ENCODE measurements around the gene CMTM8.

The CMTM8 gene

GRCh38 chr3:32197991-32198390, 40.5 kb upstream of the CMTM8 start:
- no peak for DNase-seq
- no peaks in the 10 kb centered on the region for H3K27me3 ChIP-seq (replicated peaks)
- no peak for TF ChIP-seq CTCF (IDR thresholded peaks at IDR 0.05; ENCODE audit: low read depth, low read length, missing control alignments)
- no peak overlapping the region for H3K27ac ChIP-seq
- in situ Hi-C loops (cut with HindIII; ENCODE audit: low pct_ligation_motif_present, low sequenced_read_pairs) = no loop called here
- H3K36me3 ChIP-seq (replicated peaks) = no peaks in the 10 kb centered on the region
- H3K4me3 ChIP-seq (ENCODE audit: low read depth, low read length) = no peak overlapping the region

- no peak for TF ChIP-seq CTCF (IDR thresholded peaks at IDR 0.05; ENCODE audit: low read depth, low read length, missing control alignments)
- no peak for DNase-seq
- H3K36me3 ChIP-seq (replicated peaks) = no peaks in the 10 kb centered on the region
- no peaks in the 10 kb centered on the region for H3K27me3 ChIP-seq (replicated peaks)
- H3K27ac ChIP-seq = no peak overlapping the region
- no peak overlapping the region for H3K4me3 ChIP-seq (ENCODE audit: low read depth, low read length)
- in situ Hi-C loops (cut with HindIII; ENCODE audit: low pct_ligation_motif_present, low sequenced_read_pairs) = no loop called here
These were observed 39.8 kb upstream of the CMTM8 start for GRCh38 chr3:32198714-32199113.

- Histone ChIP-seq H3K36me3 (replicated peaks) (no peaks in the 10 kb centered on the region), H3K27me3 (replicated peaks) (no peaks in the 10 kb centered on the region), H3K4me3 (ENCODE audit: low read depth, low read length) (no peak overlapping the region), H3K27ac (no peak overlapping the region)
- no peak for TF ChIP-seq CTCF (IDR thresholded peaks at IDR 0.05; ENCODE audit: low read depth, low read length, missing control alignments)
- in situ Hi-C loops (cut with HindIII; ENCODE audit: low pct_ligation_motif_present, low sequenced_read_pairs) = no loop called here
- DNase-seq = peak; percentile 9
These were observed 38.0 kb upstream of the CMTM8 start for GRCh38 chr3:32200490-32200889.

DNA sequence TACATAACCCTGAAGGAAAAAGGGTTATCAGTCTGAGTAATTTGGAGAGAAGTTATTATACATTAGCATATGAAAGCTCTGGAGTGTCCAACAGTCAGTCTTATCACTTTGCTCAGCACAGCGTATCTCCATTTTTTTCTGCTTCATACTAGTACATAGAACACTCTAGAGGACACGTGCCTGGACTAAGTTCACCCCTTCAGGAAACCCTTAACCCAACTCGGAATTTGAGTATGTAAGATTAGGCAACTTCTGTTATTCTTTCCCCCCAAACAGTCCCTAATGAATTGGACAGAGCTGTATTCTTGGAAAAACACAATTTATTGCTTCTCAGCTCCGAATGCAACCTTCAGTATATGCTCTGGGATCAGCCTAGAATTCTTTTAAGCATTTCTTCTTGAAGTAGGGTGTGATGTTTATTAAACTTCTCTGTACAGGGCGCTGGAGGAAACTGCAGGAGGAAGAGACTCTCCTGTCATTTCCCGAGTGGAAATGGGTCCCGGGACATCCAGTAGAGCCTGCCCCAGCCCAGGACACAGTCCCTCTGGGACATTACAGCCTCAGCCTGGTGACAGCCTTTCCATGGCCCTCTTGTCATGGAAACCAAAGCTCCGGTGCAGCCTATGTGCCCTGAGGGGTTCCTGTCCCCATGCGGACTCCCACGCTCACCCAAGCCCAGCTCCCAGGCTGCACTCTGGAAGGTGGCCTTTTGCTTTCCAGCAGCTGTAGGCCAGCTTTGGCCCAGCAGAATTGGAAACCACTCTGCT, 37.3 kb upstream of the CMTM8 start:
- Histone ChIP-seq H3K36me3 (replicated peaks) (no peaks in the 10 kb centered on the region), H3K4me3 (ENCODE audit: low read depth, low read length) (no peak overlapping the region), H3K27ac (no peak overlapping the region), H3K27me3 (replicated peaks) (no peaks in the 10 kb centered on the region)
- DNase-seq = no peak
- TF ChIP-seq CTCF (IDR thresholded peaks at IDR 0.05; ENCODE audit: low read depth, low read length, missing control alignments) = no peak
- in situ Hi-C loops (cut with HindIII; ENCODE audit: low pct_ligation_motif_present, low sequenced_read_pairs) = no loop called here

- in situ Hi-C loops (cut with HindIII; ENCODE audit: low pct_ligation_motif_present, low sequenced_read_pairs) = no loop called here
- Histone ChIP-seq H3K27me3 (replicated peaks) (no peaks in the 10 kb centered on the region), H3K36me3 (replicated peaks) (no peaks in the 10 kb centered on the region), H3K27ac (no peak overlapping the region), H3K4me3 (ENCODE audit: low read depth, low read length) (no peak overlapping the region)
- no peak for TF ChIP-seq CTCF (IDR thresholded peaks at IDR 0.05; ENCODE audit: low read depth, low read length, missing control alignments)
- DNase-seq = no peak
These were observed 36.0 kb upstream of the CMTM8 start for GRCh38 chr3:32202496-32202895.

DNA sequence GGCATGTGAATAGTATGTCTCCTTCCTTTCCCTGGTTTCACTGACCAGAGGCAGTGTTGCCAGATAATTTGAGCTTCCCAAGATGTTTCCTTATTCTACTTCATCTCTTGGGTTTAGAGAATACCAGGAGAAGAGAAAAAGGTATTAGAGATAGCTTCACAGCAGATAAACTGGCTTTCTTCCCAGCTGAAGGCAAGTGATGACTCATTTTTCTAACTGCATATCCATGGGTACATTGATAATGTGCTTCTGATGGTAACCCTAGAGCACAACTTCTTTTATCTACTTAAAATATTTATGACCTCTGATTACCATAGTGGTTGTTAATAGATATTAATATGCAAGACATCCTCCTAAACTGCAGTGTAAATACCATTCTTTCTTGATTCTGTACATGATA, 34.6 kb upstream of the CMTM8 start:
- Histone ChIP-seq H3K27me3 (replicated peaks) (no peaks in the 10 kb centered on the region), H3K36me3 (replicated peaks) (no peaks in the 10 kb centered on the region), H3K27ac (no peak overlapping the region), H3K4me3 (ENCODE audit: low read depth, low read length) (no peak overlapping the region)
- in situ Hi-C loops (cut with HindIII; ENCODE audit: low pct_ligation_motif_present, low sequenced_read_pairs) = no loop called here
- peak; percentile 37 for DNase-seq
- no peak for TF ChIP-seq CTCF (IDR thresholded peaks at IDR 0.05; ENCODE audit: low read depth, low read length, missing control alignments)
